NCI-H345 (cell line): Measurements from ENCODE around the gene CIAO2B.

Experiments
- DNase-seq: peaks from one replicate; lab custom pipeline; 2025; lab: John Stamatoyannopoulos, UW

The CIAO2B gene

DNA sequence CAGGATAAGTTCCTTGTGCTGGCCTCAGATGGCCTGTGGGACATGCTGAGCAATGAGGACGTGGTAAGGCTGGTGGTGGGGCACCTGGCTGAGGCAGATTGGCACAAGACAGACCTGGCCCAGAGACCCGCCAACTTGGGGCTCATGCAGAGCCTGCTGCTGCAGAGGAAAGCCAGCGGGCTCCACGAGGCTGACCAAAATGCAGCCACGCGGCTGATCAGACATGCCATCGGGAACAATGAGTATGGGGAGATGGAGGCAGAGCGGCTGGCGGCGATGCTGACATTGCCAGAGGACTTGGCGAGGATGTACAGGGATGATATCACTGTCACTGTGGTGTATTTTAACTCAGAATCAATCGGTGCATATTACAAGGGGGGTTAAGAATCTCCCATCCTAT, 48.7 kb downstream of the CIAO2B start:
- DNase-seq: no peak

- DNase-seq: no peak
Observed at GRCh38 chr16:66882702-66883101, 51.5 kb downstream of the CIAO2B start.
